Lower leg skin (tissue), 4 donors: ENCODE results near the gene CWC27. TPM values are rescaled to one million over a fixed set of nuclear protein-coding genes. Genes with fewer than 3 reads are reported as not detected.

Experiments used
- DNase-seq, 2 donors: peaks; one replicate each; pipeline ENCODE4 v3.0.0-alpha.2; 2019; ENCODE audit warnings: low spot score in 2 of 2
- H3K4me3 ChIP-seq: fragments of 200-600 bp; sonication (generic); 2 replicates; pipeline ENCODE4 v1.5.1; 2017; ENCODE audit warnings: mild to moderate bottlenecking, low read depth; ENCODE audit not compliant: poor library complexity, severe bottlenecking
- POLR2A ChIP-seq, 2 donors: fragments of 450-650 bp; IDR thresholded peaks; one replicate each; pipeline ENCODE4 v1.6.1; 2016 to 2017; ENCODE audit warnings: antibody characterized with exemption in 2 of 2, mild to moderate bottlenecking in 1 of 2, moderate library complexity in 1 of 2
- WGBS, 2 donors: methylation state at CpG; one replicate each; pipeline ENCODE4 v1.1.5; 2018; 5-methylcytosine and 5-hydroxymethylcytosine counted together
- intact Hi-C: fragments of 100-400 bp; cut with DNase I; formaldehyde crosslinking; loops from one replicate; pipeline ENCODE4 v1.15.0; 2023; ENCODE audit warnings: low total_unique reads
- total RNA-seq, 4 donors: library from RNA; depleted of rRNA; stranded (reverse); fragments of >200 nt; gene quantifications; one replicate each; pipeline ENCODE4 v1.1.0, GENCODE V29; 2016
- TF ChIP-seq, protein P1 (sequence below), 3 donors: fragments of 450-650 bp; IDR thresholded peaks; one replicate each; pipeline ENCODE4 v1.5.1; 2016; ENCODE audit warnings: antibody characterized with exemption in 3 of 3, mild to moderate bottlenecking in 3 of 3, moderate library complexity in 2 of 3

The CWC27 gene
- total RNA-seq, 4 donors from 2014 or later = 10.3 to 17.8 (median 13.7) TPM

- TF ChIP-seq, protein P1, sequence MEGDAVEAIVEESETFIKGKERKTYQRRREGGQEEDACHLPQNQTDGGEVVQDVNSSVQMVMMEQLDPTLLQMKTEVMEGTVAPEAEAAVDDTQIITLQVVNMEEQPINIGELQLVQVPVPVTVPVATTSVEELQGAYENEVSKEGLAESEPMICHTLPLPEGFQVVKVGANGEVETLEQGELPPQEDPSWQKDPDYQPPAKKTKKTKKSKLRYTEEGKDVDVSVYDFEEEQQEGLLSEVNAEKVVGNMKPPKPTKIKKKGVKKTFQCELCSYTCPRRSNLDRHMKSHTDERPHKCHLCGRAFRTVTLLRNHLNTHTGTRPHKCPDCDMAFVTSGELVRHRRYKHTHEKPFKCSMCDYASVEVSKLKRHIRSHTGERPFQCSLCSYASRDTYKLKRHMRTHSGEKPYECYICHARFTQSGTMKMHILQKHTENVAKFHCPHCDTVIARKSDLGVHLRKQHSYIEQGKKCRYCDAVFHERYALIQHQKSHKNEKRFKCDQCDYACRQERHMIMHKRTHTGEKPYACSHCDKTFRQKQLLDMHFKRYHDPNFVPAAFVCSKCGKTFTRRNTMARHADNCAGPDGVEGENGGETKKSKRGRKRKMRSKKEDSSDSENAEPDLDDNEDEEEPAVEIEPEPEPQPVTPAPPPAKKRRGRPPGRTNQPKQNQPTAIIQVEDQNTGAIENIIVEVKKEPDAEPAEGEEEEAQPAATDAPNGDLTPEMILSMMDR (IDR thresholded peaks at IDR 0.05) = no peak
- no peak for TF ChIP-seq POLR2A (IDR thresholded peaks at IDR 0.05)
- H3K4me3 ChIP-seq = no peak overlapping the region
- intact Hi-C loops = no loop called here
These were observed 243.7 kb downstream of the CWC27 start for GRCh38 chr5:65012301-65012892.

GRCh38 chr5:65013166-65013565 lies 244.4 kb downstream of the CWC27 start:
- no peak overlapping the region for H3K4me3 ChIP-seq
- DNase-seq = no peak
- no peak for TF ChIP-seq POLR2A (IDR thresholded peaks at IDR 0.05)
- TF ChIP-seq, protein P1 (IDR thresholded peaks at IDR 0.05) = no peak
- intact Hi-C loops = no loop called here
- 81 to 87% methylated on average over 1 of the region's 1 CpG for WGBS, 2 donors

More at GRCh38 chr5:65012301-65012892, 243.7 kb downstream of the CWC27 start:
- WGBS, 2 donors = 82 to 85% methylated on average over 4 of the region's 4 CpGs
- no peak for DNase-seq

DNA sequence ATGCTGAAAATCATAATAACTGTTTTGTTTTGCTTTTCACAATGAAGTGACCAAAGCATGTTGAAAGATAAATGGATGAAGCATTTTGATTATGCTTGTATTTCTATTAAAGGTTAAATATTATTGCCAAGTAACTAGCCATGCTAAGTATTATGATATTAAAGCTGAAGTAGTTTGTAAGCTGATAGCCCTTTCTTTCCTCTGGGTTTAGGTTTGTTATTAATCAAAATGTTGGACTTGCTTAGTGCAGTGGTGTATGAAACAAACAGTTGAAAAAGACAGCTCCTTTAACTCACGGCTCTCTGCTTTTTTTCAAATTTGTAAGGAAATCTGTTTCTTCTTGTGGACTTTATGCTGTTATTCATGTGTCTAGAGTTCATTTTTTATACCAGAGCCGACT lies 246.0 kb downstream of the CWC27 start:
- DNase-seq = no peak
- intact Hi-C loops = no loop called here
- WGBS, 2 donors = 64 to 69% methylated on average over 2 of the region's 2 CpGs
- no peak overlapping the region for H3K4me3 ChIP-seq
- no peak for TF ChIP-seq POLR2A (IDR thresholded peaks at IDR 0.05)
- TF ChIP-seq, protein P1 (IDR thresholded peaks at IDR 0.05) = no peak

- TF ChIP-seq POLR2A (IDR thresholded peaks at IDR 0.05) = no peak
- TF ChIP-seq, protein P1 (IDR thresholded peaks at IDR 0.05) = no peak
- H3K4me3 ChIP-seq = no peak overlapping the region
- no peak for DNase-seq
- intact Hi-C loops = no loop called here
- WGBS, 2 donors = 92 to 93% methylated on average over 3 of the region's 3 CpGs
These were observed 247.0 kb downstream of the CWC27 start for GRCh38 chr5:65015767-65016166.

DNA sequence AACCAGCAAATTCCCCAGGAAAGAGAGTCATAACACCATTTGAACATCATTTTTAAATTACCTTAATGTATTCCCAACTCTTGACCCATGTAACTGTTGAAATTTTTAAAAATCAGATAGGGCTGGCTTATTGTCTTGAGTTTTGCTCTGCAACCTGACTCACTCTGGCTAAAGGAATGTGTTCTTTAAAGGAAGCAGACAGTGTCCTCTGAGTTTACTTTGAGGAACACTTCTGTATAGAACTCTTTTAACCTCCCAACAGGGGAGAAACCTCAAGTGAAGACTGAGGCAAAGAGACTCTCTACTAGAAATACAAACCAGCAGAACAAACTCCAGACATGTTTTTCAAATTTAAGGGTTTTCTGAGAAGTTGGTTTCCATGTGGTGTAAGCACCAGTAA lies 248.9 kb downstream of the CWC27 start:
- H3K4me3 ChIP-seq = no peak overlapping the region
- no peak for TF ChIP-seq POLR2A (IDR thresholded peaks at IDR 0.05)
- TF ChIP-seq, protein P1 (IDR thresholded peaks at IDR 0.05) = no peak
- intact Hi-C loops = no loop called here
- DNase-seq = no peak

DNA sequence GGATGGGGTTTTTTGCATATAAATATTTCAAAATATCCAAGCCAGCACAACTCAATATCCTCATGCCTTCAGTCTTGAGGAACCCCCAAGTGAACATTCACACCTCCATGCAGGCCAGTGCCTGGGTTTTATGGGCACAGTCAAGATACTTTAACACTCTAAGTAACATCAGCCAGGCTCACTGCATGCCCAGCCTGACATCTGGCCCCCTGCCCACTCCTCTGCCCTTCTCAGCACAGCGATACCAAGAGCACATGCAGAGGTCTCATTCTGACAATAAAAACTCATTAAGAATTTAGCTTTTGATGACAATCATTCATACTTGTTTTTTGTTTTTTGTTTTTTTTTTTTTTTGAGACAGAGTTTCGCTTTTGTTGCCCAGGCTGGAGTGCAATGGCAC lies 250.0 kb downstream of the CWC27 start:
- TF ChIP-seq, protein P1 (IDR thresholded peaks at IDR 0.05) = no peak
- TF ChIP-seq POLR2A (IDR thresholded peaks at IDR 0.05) = no peak
- DNase-seq = no peak
- H3K4me3 ChIP-seq = no peak overlapping the region
- WGBS, 2 donors = 94 to 98% methylated on average over 2 of the region's 2 CpGs
- intact Hi-C loops = no loop called here
